Measurements from ENCODE around the gene CTNNA1.

GRCh38 chr5:138956801-138957200, 203.6 kb downstream of the CTNNA1 start:
- TF ChIP-seq CTCF (IDR thresholded peaks at IDR 0.05) (no peak), POLR2A (IDR thresholded peaks at IDR 0.05) (no peak)

Data from lower leg skin (tissue), 3 donors.